ENCODE data around the gene COX7A2L.

DNA sequence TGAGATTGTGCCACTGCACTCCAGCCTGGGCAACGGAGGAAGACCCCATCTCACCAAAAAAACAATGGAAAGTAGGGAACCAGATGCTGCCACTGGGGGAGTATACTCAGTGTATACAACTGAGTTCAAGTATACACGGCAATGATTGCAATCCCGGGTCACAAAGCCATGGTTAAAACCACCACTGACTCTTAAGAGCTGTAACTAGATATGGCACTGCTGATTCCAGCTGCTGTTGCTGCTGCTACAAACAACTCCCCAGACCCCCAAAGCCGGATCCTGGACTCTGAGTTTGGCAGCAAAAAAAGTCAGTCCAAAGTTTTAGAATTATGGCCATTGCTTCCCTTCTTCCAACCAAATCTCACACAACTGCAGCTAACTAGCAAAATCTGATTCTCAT lies 43.7 kb upstream of the COX7A2L start:
- TF ChIP-seq, protein P1, sequence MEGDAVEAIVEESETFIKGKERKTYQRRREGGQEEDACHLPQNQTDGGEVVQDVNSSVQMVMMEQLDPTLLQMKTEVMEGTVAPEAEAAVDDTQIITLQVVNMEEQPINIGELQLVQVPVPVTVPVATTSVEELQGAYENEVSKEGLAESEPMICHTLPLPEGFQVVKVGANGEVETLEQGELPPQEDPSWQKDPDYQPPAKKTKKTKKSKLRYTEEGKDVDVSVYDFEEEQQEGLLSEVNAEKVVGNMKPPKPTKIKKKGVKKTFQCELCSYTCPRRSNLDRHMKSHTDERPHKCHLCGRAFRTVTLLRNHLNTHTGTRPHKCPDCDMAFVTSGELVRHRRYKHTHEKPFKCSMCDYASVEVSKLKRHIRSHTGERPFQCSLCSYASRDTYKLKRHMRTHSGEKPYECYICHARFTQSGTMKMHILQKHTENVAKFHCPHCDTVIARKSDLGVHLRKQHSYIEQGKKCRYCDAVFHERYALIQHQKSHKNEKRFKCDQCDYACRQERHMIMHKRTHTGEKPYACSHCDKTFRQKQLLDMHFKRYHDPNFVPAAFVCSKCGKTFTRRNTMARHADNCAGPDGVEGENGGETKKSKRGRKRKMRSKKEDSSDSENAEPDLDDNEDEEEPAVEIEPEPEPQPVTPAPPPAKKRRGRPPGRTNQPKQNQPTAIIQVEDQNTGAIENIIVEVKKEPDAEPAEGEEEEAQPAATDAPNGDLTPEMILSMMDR (IDR thresholded peaks at IDR 0.05): no peak
- TF ChIP-seq POLR2A (IDR thresholded peaks at IDR 0.05): no peak
- no peak for TF ChIP-seq POLR2AphosphoS5 (IDR thresholded peaks at IDR 0.05)
